Measurements from ENCODE around the gene TIMD4.

Gene TIMD4

DNA sequence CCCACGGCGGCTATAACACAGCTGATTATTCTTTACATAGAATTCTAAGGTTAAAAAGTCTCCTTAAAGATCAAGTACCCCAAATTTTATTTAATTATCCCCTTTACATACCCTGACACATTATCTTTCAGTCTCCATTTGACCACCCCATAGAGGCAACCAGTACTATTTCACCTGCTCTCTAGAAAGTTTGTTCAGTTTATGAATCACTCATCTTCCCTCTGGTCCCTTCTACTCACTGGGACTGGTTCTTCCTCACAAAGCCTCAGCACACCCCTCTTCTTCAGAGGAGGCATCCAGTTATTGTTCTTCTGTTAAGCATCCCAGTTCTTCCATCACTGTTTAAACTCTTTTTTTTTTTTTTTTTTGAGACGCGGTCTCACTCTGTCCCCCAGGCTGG, 70.2 kb downstream of the TIMD4 start:
- no peak overlapping the region for H3K4me3 ChIP-seq (ENCODE audit: low read depth, low read length)
- no peak for DNase-seq (ENCODE audit: low read depth)
- TF ChIP-seq, protein P1, sequence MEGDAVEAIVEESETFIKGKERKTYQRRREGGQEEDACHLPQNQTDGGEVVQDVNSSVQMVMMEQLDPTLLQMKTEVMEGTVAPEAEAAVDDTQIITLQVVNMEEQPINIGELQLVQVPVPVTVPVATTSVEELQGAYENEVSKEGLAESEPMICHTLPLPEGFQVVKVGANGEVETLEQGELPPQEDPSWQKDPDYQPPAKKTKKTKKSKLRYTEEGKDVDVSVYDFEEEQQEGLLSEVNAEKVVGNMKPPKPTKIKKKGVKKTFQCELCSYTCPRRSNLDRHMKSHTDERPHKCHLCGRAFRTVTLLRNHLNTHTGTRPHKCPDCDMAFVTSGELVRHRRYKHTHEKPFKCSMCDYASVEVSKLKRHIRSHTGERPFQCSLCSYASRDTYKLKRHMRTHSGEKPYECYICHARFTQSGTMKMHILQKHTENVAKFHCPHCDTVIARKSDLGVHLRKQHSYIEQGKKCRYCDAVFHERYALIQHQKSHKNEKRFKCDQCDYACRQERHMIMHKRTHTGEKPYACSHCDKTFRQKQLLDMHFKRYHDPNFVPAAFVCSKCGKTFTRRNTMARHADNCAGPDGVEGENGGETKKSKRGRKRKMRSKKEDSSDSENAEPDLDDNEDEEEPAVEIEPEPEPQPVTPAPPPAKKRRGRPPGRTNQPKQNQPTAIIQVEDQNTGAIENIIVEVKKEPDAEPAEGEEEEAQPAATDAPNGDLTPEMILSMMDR (IDR thresholded peaks at IDR 0.05; ENCODE audit: insufficient read depth, low read depth, low read length, missing control alignments): no peak

DNA sequence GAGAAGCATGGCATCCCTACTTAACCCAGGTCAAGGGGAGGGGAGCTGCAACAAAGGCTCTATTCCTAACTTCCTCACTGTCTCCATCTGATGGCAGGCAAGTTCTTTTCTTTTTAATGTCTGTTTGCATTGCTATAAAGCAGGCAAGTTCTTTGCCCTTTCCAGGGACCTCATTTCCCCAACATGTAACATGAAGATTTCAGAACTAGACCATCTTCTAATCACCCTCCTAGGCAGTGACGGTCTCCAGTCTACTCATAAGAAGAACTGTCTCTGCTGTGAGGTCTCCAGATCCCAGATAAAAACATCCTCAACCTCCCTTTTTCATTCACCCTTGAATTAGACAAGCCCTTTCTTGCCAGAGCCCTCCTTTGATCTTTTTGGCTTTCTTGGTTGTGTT, 70.8 kb downstream of the TIMD4 start:
- H3K4me3 ChIP-seq (ENCODE audit: low read depth, low read length): no peak overlapping the region
- DNase-seq (ENCODE audit: low read depth): peak; percentile 35
- TF ChIP-seq, protein P1 (IDR thresholded peaks at IDR 0.05; ENCODE audit: insufficient read depth, low read depth, low read length, missing control alignments): no peak

DNA sequence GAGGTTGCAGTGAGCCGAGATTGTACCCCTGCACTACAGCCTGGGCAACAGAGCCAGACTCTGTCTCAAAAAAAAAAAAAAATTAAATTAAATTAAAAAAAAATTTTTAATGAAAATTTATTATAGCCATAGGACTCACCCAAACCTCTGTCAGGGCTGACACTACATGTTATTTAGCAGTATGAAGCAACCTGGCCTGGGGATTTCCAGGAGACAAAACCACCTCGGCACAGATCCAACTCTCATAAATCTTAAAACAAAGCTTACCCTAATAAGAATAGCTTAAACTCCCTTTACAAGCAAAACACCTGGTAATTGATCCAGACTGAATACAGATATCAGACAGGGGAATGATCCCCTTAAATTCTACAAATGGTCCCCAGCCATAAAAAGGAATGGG, 74.5 kb downstream of the TIMD4 start:
- DNase-seq (ENCODE audit: low read depth): no peak
- H3K4me3 ChIP-seq (ENCODE audit: low read depth, low read length): no peak overlapping the region
- TF ChIP-seq, protein P1 (IDR thresholded peaks at IDR 0.05; ENCODE audit: insufficient read depth, low read depth, low read length, missing control alignments): no peak

DNA sequence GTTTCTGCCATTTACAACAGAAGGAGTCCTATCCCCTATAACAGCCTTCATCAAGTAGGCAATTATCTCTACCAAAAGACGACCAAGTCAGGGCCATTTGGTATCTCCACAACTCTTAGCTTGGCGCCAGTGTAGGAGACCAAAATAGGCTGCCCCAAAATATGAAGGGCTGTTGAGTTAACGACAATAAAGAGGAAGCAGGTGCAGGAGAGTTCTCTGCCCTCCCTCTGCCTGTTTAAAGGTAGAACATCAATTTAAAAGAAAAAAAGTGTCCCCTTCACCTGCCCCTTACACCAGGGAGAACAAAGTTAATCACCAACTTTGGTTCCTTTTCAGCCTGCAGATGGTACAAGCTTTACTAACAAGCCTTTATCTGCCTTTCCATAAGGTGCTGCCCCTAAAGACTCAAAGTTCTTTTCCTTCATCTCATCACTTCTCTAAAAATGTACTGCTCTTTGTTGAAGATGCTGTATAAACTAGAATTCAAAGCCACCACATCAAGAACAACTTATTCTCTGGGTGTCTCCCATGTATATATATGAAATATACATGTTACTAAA, 79.6 kb downstream of the TIMD4 start:
- TF ChIP-seq, protein P1 (IDR thresholded peaks at IDR 0.05; ENCODE audit: insufficient read depth, low read depth, low read length, missing control alignments): no peak
- DNase-seq (ENCODE audit: low read depth): no peak
- no peak overlapping the region for H3K4me3 ChIP-seq (ENCODE audit: low read depth, low read length)

DNA sequence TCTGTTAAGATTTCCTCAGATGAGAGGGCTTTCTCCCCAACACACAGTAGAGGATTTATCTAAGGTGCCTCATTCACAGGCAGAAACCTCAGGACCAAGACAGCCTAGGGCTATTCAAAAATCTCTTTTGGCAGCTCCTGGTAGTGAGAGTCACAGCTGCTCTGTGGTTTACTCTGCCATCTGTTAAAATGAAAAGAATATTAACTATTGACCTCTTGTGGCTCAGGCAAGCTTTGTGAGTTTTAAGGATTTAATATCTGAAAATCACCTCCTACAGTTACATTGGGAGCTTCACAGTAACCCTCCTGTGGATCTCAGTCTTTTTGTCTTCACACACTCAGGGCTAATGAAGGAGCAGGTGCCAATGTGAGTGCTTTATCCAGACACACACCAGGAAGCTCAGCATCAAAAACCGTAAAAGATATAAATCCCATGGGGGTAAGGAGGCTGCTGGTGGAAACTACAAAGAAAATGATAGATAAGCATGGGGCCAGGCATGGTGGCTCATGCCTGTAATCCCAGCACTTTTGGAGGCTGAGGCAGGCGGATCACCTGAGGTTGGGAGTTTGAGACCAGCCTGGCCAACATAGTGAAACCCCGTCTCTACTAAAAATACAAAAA, 83.3 kb downstream of the TIMD4 start:
- TF ChIP-seq, protein P1 (IDR thresholded peaks at IDR 0.05; ENCODE audit: insufficient read depth, low read depth, low read length, missing control alignments): no peak
- peak; percentile 68 for DNase-seq (ENCODE audit: low read depth)
- no peak overlapping the region for H3K4me3 ChIP-seq (ENCODE audit: low read depth, low read length)

DNA sequence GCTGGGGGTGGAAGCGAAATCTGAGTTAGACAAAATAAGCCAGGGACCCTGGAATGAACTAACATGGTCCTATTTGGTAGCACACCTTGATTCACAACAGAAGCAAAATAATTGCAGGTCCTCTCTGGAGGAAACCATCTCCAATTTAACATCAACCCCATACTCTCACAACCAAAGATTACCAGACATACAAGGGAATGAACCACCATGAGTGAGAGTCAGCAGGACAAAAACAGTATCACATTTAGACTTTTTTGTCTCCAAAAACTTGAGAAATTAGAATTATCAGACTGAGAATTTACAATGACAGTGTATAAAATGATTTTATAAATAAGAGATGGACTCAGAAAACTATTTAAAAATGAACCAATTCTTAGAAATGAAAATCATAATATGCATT, 91.8 kb downstream of the TIMD4 start:
- DNase-seq (ENCODE audit: low read depth): no peak
- H3K4me3 ChIP-seq (ENCODE audit: low read depth, low read length): no peak overlapping the region
- TF ChIP-seq, protein P1 (IDR thresholded peaks at IDR 0.05; ENCODE audit: insufficient read depth, low read depth, low read length, missing control alignments): no peak

DNA sequence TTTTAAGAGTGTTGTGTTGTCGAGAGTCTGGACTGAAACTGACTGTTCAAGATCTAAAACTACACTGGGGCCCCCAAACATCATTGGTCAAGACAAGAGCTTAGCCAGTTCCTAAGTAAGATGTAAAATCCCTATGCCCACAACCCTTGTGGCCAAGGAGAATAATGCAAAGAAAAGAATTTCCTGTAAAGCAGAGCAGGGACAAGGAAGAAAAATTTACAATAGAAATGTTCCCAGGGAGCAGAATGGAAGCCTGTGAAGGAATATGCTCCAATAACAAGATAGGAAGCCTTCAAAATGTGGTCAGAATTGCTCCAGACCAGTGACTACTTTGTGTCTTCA, 92.6 kb downstream of the TIMD4 start:
- H3K4me3 ChIP-seq (ENCODE audit: low read depth, low read length): no peak overlapping the region
- TF ChIP-seq, protein P1 (IDR thresholded peaks at IDR 0.05; ENCODE audit: insufficient read depth, low read depth, low read length, missing control alignments): no peak
- DNase-seq (ENCODE audit: low read depth): no peak

Measured in GM12865 (cell line).